ENCODE results near the gene HYAL2. TPM values are rescaled to one million over a fixed set of nuclear protein-coding genes. Genes with fewer than 3 reads are reported as not detected.

Gene HYAL2
- total RNA-seq, 2 experiments from 2014 or later: 7.7 to 19.7 TPM

GRCh38 chr3:50326182-50326541 lies 3.6 kb upstream of the HYAL2 start:
- H3K4me3 ChIP-seq (ENCODE audit: low read depth, low read length, poor library complexity, severe bottlenecking): no peak overlapping the region

DNA sequence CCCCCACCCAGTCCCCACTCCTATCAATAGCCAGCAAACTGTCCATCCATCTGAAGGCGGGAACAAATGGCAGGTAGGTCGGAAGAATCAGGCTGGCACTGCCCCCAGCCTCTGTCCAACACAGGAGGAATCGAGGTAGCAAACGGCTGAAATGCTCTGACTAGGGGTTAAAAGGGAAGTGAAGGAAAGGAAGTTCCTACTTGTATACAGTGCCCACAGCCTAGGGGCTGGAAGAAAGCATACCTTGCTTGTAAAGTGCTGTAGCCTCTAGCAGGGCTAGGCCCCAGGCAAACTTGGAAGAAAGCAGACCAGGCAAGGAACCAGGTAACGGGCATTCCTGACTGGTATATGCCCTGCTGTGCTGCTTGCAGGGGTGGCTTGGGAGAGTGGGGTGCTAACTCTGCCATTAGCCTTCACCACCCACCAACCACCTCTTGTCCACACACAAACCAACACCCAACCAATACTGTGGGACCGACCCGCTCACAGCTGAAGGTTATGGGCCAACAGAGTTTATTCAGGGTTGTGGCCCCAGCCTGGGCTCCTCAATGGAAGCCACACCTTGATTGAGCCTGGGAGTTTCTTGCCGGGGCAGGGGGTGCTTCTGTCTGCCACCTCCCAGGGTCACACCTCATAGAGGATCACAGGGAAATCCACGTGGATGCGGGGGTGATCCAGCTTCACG lies 3.1 kb upstream of the HYAL2 start:
- Histone ChIP-seq H3K79me2 (ENCODE audit: insufficient read depth, low read depth, low read length) (peaks cover 12% of the 10 kb centered on the region; the same call in 1 of the 2 replicates), H3K4me3 (ENCODE audit: low read depth, low read length, poor library complexity, severe bottlenecking) (no peak overlapping the region), H4K20me1 (ENCODE audit: insufficient read depth, low read length) (no peaks in the 10 kb centered on the region), H3K9me3 (ENCODE audit: low read length) (no peaks in the 10 kb centered on the region), H3K4me1 (ENCODE audit: insufficient read depth, low read length, poor library complexity, severe bottlenecking) (peaks cover 20% of the 10 kb centered on the region), H3K36me3 (ENCODE audit: insufficient read depth, low read length) (peaks cover 33% of the 10 kb centered on the region), H3K9me2 (ENCODE audit: insufficient read depth, low read length) (no peaks in the 10 kb centered on the region), H2AFZ (ENCODE audit: low read length) (no peak overlapping the region), H3K4me2 (ENCODE audit: low read length) (no peak overlapping the region), H3K27ac (ENCODE audit: low read depth, low read length, poor library complexity, severe bottlenecking) (no peak overlapping the region)
- ChIA-PET POLR2A (no interaction called here), CTCF (ENCODE audit: unreplicated experiment) (no interaction called here)
- TF ChIP-seq, protein P1, sequence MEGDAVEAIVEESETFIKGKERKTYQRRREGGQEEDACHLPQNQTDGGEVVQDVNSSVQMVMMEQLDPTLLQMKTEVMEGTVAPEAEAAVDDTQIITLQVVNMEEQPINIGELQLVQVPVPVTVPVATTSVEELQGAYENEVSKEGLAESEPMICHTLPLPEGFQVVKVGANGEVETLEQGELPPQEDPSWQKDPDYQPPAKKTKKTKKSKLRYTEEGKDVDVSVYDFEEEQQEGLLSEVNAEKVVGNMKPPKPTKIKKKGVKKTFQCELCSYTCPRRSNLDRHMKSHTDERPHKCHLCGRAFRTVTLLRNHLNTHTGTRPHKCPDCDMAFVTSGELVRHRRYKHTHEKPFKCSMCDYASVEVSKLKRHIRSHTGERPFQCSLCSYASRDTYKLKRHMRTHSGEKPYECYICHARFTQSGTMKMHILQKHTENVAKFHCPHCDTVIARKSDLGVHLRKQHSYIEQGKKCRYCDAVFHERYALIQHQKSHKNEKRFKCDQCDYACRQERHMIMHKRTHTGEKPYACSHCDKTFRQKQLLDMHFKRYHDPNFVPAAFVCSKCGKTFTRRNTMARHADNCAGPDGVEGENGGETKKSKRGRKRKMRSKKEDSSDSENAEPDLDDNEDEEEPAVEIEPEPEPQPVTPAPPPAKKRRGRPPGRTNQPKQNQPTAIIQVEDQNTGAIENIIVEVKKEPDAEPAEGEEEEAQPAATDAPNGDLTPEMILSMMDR (conservative IDR thresholded peaks at IDR 0.05; ENCODE audit: low read length): no peak
- no peak for TF ChIP-seq EZH2phosphoT487 (IDR thresholded peaks at IDR 0.05; ENCODE audit: borderline replicate concordance, low read depth, low read length)
- intact Hi-C loops (cut with micrococcal nuclease; ENCODE audit: unreplicated experiment): no loop called here
- BruUV-seq (replicated peaks): no TSS peak
- DNase-seq (ENCODE audit: low spot score): no peak

More at GRCh38 chr3:50326182-50326541, 3.6 kb upstream of the HYAL2 start:
- intact Hi-C loops (cut with micrococcal nuclease; ENCODE audit: unreplicated experiment): no loop called here
- H2AFZ ChIP-seq (ENCODE audit: low read length): no peak overlapping the region
- H3K9me3 ChIP-seq (ENCODE audit: low read length): no peaks in the 10 kb centered on the region
- no peak overlapping the region for H3K27ac ChIP-seq (ENCODE audit: low read depth, low read length, poor library complexity, severe bottlenecking)
- H3K79me2 ChIP-seq (ENCODE audit: insufficient read depth, low read depth, low read length): peaks cover 12% of the 10 kb centered on the region; the same call in 1 of the 2 replicates
- CTCF ChIA-PET (ENCODE audit: unreplicated experiment): no interaction called here
- H4K20me1 ChIP-seq (ENCODE audit: insufficient read depth, low read length): no peaks in the 10 kb centered on the region
- BruUV-seq (replicated peaks): no TSS peak
- no peaks in the 10 kb centered on the region for H3K9me2 ChIP-seq (ENCODE audit: insufficient read depth, low read length)
- peaks cover 20% of the 10 kb centered on the region for H3K4me1 ChIP-seq (ENCODE audit: insufficient read depth, low read length, poor library complexity, severe bottlenecking)
- no peak overlapping the region for H3K4me2 ChIP-seq (ENCODE audit: low read length)
- peaks cover 39% of the 10 kb centered on the region for H3K36me3 ChIP-seq (ENCODE audit: insufficient read depth, low read length)
- POLR2A ChIA-PET: no interaction called here
- no peak for TF ChIP-seq EZH2phosphoT487 (IDR thresholded peaks at IDR 0.05; ENCODE audit: borderline replicate concordance, low read depth, low read length)
- TF ChIP-seq, protein P1 (conservative IDR thresholded peaks at IDR 0.05; ENCODE audit: low read length): no peak
- DNase-seq (ENCODE audit: low spot score): no peak

- DNase-seq (ENCODE audit: low spot score): no peak
- TF ChIP-seq, protein P1 (conservative IDR thresholded peaks at IDR 0.05; ENCODE audit: low read length): no peak
- no peak for TF ChIP-seq EZH2phosphoT487 (IDR thresholded peaks at IDR 0.05; ENCODE audit: borderline replicate concordance, low read depth, low read length)
- peaks cover 25% of the 10 kb centered on the region for H3K4me1 ChIP-seq (ENCODE audit: insufficient read depth, low read length, poor library complexity, severe bottlenecking)
- H3K4me3 ChIP-seq (ENCODE audit: low read depth, low read length, poor library complexity, severe bottlenecking): no peak overlapping the region
- H3K4me2 ChIP-seq (ENCODE audit: low read length): no peak overlapping the region
- intact Hi-C loops (cut with micrococcal nuclease; ENCODE audit: unreplicated experiment): no loop called here
- CTCF ChIA-PET (ENCODE audit: unreplicated experiment): no interaction called here
- no peaks in the 10 kb centered on the region for H4K20me1 ChIP-seq (ENCODE audit: insufficient read depth, low read length)
- H3K9me3 ChIP-seq (ENCODE audit: low read length): no peaks in the 10 kb centered on the region
- H2AFZ ChIP-seq (ENCODE audit: low read length): no peak overlapping the region
- POLR2A ChIA-PET: no interaction called here
- H3K9me2 ChIP-seq (ENCODE audit: insufficient read depth, low read length): no peaks in the 10 kb centered on the region
- H3K27ac ChIP-seq (ENCODE audit: low read depth, low read length, poor library complexity, severe bottlenecking): no peak overlapping the region
- no TSS peak for BruUV-seq (replicated peaks)
- peaks cover 28% of the 10 kb centered on the region for H3K36me3 ChIP-seq (ENCODE audit: insufficient read depth, low read length)
- H3K79me2 ChIP-seq (ENCODE audit: insufficient read depth, low read depth, low read length): peaks cover 12% of the 10 kb centered on the region; the same call in 1 of the 2 replicates
Observed at GRCh38 chr3:50325113-50325480, 2.6 kb upstream of the HYAL2 start.
